Activated CD4-positive, alpha-beta T cell treated with anti-CD3 and anti-CD28 coated beads for 36 hours (primary cell): Measurements from ENCODE around the gene SMIM45.

Experiments
- ATAC-seq: fragments of 200-7000 bp; cut with Tn5 transposase; one replicate; pipeline ENCODE4 v1.10.0; 2021; ENCODE audit warnings: mild to moderate bottlenecking, moderate library complexity
- CTCF ChIA-PET: fragments of 350-600 bp; sonication (Branson Sonifier 250); formaldehyde crosslinking; loops from one replicate; lab custom pipeline; 2021; ENCODE audit warnings: antibody characterized with exemption; lab: Charles Lee
- POLR2A ChIA-PET: fragments of 350-600 bp; sonication (Branson Sonifier 250); formaldehyde crosslinking; loops from one replicate; lab custom pipeline; 2021; ENCODE audit warnings: antibody characterized with exemption, inconsistent platforms; lab: Charles Lee
- DNase-seq: peaks from one replicate; pipeline ENCODE4 v3.0.0-alpha.2; 2020
- H3K27ac Mint-ChIP-seq: one replicate; pipeline ENCODE4 v1.8.0; 2021; ENCODE audit warnings: mixed read lengths
- H3K27me3 Mint-ChIP-seq: one replicate; pipeline ENCODE4 v1.8.0; 2021; ENCODE audit warnings: mixed read lengths
- H3K36me3 Mint-ChIP-seq: one replicate; pipeline ENCODE4 v1.8.0; 2021; ENCODE audit warnings: low read depth, mixed read lengths
- H3K4me1 Mint-ChIP-seq: one replicate; pipeline ENCODE4 v1.8.0; 2021; ENCODE audit warnings: mixed read lengths
- H3K4me3 Mint-ChIP-seq: one replicate; pipeline ENCODE4 v1.8.0; 2021; ENCODE audit warnings: mild to moderate bottlenecking, moderate library complexity, mixed read lengths
- H3K9me3 Mint-ChIP-seq: one replicate; pipeline ENCODE4 v1.8.0; 2021; ENCODE audit warnings: low read depth, mixed read lengths
- intact Hi-C, 2 experiments: fragments of 100-400 bp; cut with DNase I in 1 of 2; cut with micrococcal nuclease in 1 of 2; formaldehyde crosslinking; loops; one replicate each; pipeline versions ENCODE4 v1.14.2 to v1.15.1; 2022 to 2024; cut with DNase I, micrococcal nuclease

The SMIM45 gene

GRCh38 chr22:41974691-41975290, 22.8 kb downstream of the SMIM45 start:
- DNase-seq = no peak
- intact Hi-C loops = no loop called here
- POLR2A ChIA-PET = interaction anchor here (0.6 kb wide), 1 partner anchor 308 kb away, joined by 3 read pairs; no protein-coding TSS in a partner anchor
- CTCF ChIA-PET = interaction anchor here (0.7 to 0.8 kb wide), 2 partner anchors 18 to 407 kb away, joined by 3 to 5 read pairs; no protein-coding TSS in a partner anchor
- H3K36me3 Mint-ChIP-seq = no peaks in the 10 kb centered on the region
- ATAC-seq = peak; percentile 54
- H3K4me1 Mint-ChIP-seq = peaks cover 11% of the 10 kb centered on the region
- H3K27me3 Mint-ChIP-seq = peaks cover 39% of the 10 kb centered on the region
- no peaks in the 10 kb centered on the region for H3K9me3 Mint-ChIP-seq
- H3K27ac Mint-ChIP-seq = no peak overlapping the region
- H3K4me3 Mint-ChIP-seq = no peak overlapping the region

GRCh38 chr22:41975299-41976069, 23.5 kb downstream of the SMIM45 start:
- CTCF ChIA-PET = interaction anchor here (0.8 kb wide), 1 partner anchor 19 kb away, joined by 5 read pairs; no protein-coding TSS in a partner anchor
- Mint-ChIP-seq H3K27ac (peak overlapping the region; percentile 24), H3K27me3 (peaks cover 39% of the 10 kb centered on the region), H3K4me1 (peaks cover 11% of the 10 kb centered on the region), H3K36me3 (no peaks in the 10 kb centered on the region), H3K4me3 (peak overlapping the region; percentile 66), H3K9me3 (no peaks in the 10 kb centered on the region)
- POLR2A ChIA-PET = no interaction called here
- DNase-seq (no peak), ATAC-seq (no peak)
- intact Hi-C loops = loop anchor here in 1 of 2 experiments (1.0 kb wide), 1 partner anchor 95 kb away; the partner anchor contains the start of gene NAGA

- Mint-ChIP-seq H3K4me3 (peak overlapping the region; percentile 66), H3K9me3 (no peaks in the 10 kb centered on the region), H3K36me3 (no peaks in the 10 kb centered on the region), H3K27me3 (peaks cover 39% of the 10 kb centered on the region), H3K4me1 (peaks cover 11% of the 10 kb centered on the region), H3K27ac (peak overlapping the region; percentile 24)
- POLR2A ChIA-PET = no interaction called here
- intact Hi-C loops = loop anchor here in 1 of 2 experiments (1.0 kb wide), 1 partner anchor 94 kb away; the partner anchor contains the start of gene NAGA
- DNase-seq = peak; percentile 69
- ATAC-seq = peak; percentile 70
- CTCF ChIA-PET = no interaction called here
Observed at GRCh38 chr22:41976070-41976901, 24.3 kb downstream of the SMIM45 start.

- ChIA-PET CTCF (no interaction called here), POLR2A (no interaction called here)
- no peak overlapping the region for H3K27ac Mint-ChIP-seq
- intact Hi-C loops = loop anchor here in 1 of 2 experiments (1.0 kb wide), 1 partner anchor 93 kb away; the partner anchor contains the start of gene NAGA
- peaks cover 39% of the 10 kb centered on the region for H3K27me3 Mint-ChIP-seq
- H3K36me3 Mint-ChIP-seq = no peaks in the 10 kb centered on the region
- ATAC-seq = peak; percentile 23
- no peak overlapping the region for H3K4me3 Mint-ChIP-seq
- no peaks in the 10 kb centered on the region for H3K9me3 Mint-ChIP-seq
- DNase-seq = peak; percentile 37
- peaks cover 11% of the 10 kb centered on the region for H3K4me1 Mint-ChIP-seq
Observed at GRCh38 chr22:41976961-41977566, 25.1 kb downstream of the SMIM45 start.

- ChIA-PET POLR2A (no interaction called here), CTCF (interaction anchor here (0.5 kb wide), 1 partner anchor 52 kb away, joined by 3 read pairs; no protein-coding TSS in a partner anchor)
- Mint-ChIP-seq H3K27me3 (peaks cover 34% of the 10 kb centered on the region), H3K9me3 (no peaks in the 10 kb centered on the region), H3K27ac (no peak overlapping the region), H3K36me3 (no peaks in the 10 kb centered on the region), H3K4me3 (no peak overlapping the region), H3K4me1 (peaks cover 11% of the 10 kb centered on the region)
- ATAC-seq (no peak), DNase-seq (no peak)
- intact Hi-C loops = no loop called here
Observed at GRCh38 chr22:41978732-41979131, 26.8 kb downstream of the SMIM45 start.

GRCh38 chr22:41979423-41980250, 27.7 kb downstream of the SMIM45 start:
- CTCF ChIA-PET = interaction anchor here (0.6 kb wide), 1 partner anchor 96 kb away, joined by 4 read pairs; no protein-coding TSS in a partner anchor
- POLR2A ChIA-PET = no interaction called here
- intact Hi-C loops = no loop called here

GRCh38 chr22:41982865-41983264, 30.9 kb downstream of the SMIM45 start:
- no peaks in the 10 kb centered on the region for H3K9me3 Mint-ChIP-seq
- no peak overlapping the region for H3K4me3 Mint-ChIP-seq
- intact Hi-C loops = no loop called here
- no peaks in the 10 kb centered on the region for H3K36me3 Mint-ChIP-seq
- ChIA-PET POLR2A (interaction anchor here (1.1 kb wide), 1 partner anchor 43 kb away, joined by 3 read pairs; no protein-coding TSS in a partner anchor), CTCF (interaction anchor here (1.4 kb wide), 1 partner anchor 15 kb away, joined by 4 read pairs; no protein-coding TSS in a partner anchor)
- H3K27me3 Mint-ChIP-seq = peaks cover 7% of the 10 kb centered on the region
- DNase-seq (no peak), ATAC-seq (no peak)
- H3K27ac Mint-ChIP-seq = no peak overlapping the region
- no peaks in the 10 kb centered on the region for H3K4me1 Mint-ChIP-seq

More at GRCh38 chr22:41979423-41980250, 27.7 kb downstream of the SMIM45 start:
- ATAC-seq (no peak), DNase-seq (no peak)
- Mint-ChIP-seq H3K36me3 (no peaks in the 10 kb centered on the region), H3K27me3 (peaks cover 30% of the 10 kb centered on the region), H3K4me3 (no peak overlapping the region), H3K27ac (no peak overlapping the region), H3K4me1 (peaks cover 11% of the 10 kb centered on the region), H3K9me3 (no peaks in the 10 kb centered on the region)

GRCh38 chr22:41983513-41984405, 31.8 kb downstream of the SMIM45 start:
- POLR2A ChIA-PET = interaction anchor here (1.1 kb wide), 1 partner anchor 44 kb away, joined by 3 read pairs; no protein-coding TSS in a partner anchor
- H3K9me3 Mint-ChIP-seq = no peaks in the 10 kb centered on the region
- H3K36me3 Mint-ChIP-seq = no peaks in the 10 kb centered on the region
- DNase-seq (no peak), ATAC-seq (no peak)
- no peaks in the 10 kb centered on the region for H3K4me1 Mint-ChIP-seq
- CTCF ChIA-PET = interaction anchor here (1.4 kb wide), 1 partner anchor 16 kb away, joined by 4 read pairs; no protein-coding TSS in a partner anchor
- no peak overlapping the region for H3K27ac Mint-ChIP-seq
- H3K4me3 Mint-ChIP-seq = no peak overlapping the region
- peaks cover 2% of the 10 kb centered on the region for H3K27me3 Mint-ChIP-seq
- intact Hi-C loops = no loop called here

- CTCF ChIA-PET = interaction anchor here (1.3 kb wide), 1 partner anchor 21 kb away, joined by 4 read pairs; no protein-coding TSS in a partner anchor
- DNase-seq = no peak
- POLR2A ChIA-PET = no interaction called here
- Mint-ChIP-seq H3K4me3 (no peak overlapping the region), H3K36me3 (no peaks in the 10 kb centered on the region), H3K9me3 (no peaks in the 10 kb centered on the region), H3K27ac (no peak overlapping the region), H3K27me3 (no peaks in the 10 kb centered on the region), H3K4me1 (no peaks in the 10 kb centered on the region)
- intact Hi-C loops = no loop called here
- no peak for ATAC-seq
Observed at GRCh38 chr22:41987276-41987675, 35.3 kb downstream of the SMIM45 start.
